Spinal cord (tissue), 10 donors: ENCODE results near the gene LMO2. TPM values are rescaled to one million over a fixed set of nuclear protein-coding genes. Genes with fewer than 3 reads are reported as not detected.
A peak's percentile ranks its signal among the peaks of the same experiment; 100 is the strongest.
"Not testable (repeated sequence)": the region's sequence is repeated elsewhere in the genome, so short reads cannot be mapped to it uniquely, and the experiment has no call there.

Source experiments
- DNase-seq, 6 donors: peaks; one replicate each; pipeline versions ENCODE4 v3.0.0 to v3.0.0-alpha.2; 2013 to 2015; ENCODE audit warnings: low spot score in 6 of 6, low read depth in 4 of 6
- H3K27ac ChIP-seq: one replicate; pipeline ENCODE4 v1.5.1; 2013; ENCODE audit warnings: low read depth, low read length, control low read depth
- H3K27me3 ChIP-seq: one replicate; pipeline ENCODE4 v1.6.1; 2013; ENCODE audit warnings: low read length; ENCODE audit not compliant: control insufficient read depth, insufficient read depth
- H3K36me3 ChIP-seq: one replicate; pipeline ENCODE4 v1.6.1; 2013; ENCODE audit warnings: low read length; ENCODE audit not compliant: control insufficient read depth, insufficient read depth
- H3K4me1 ChIP-seq: one replicate; pipeline ENCODE4 v1.6.1; 2013; ENCODE audit warnings: low read length; ENCODE audit not compliant: control insufficient read depth, insufficient read depth
- H3K4me3 ChIP-seq: one replicate; pipeline ENCODE4 v1.5.1; 2013; ENCODE audit warnings: low read depth, low read length, control low read depth
- H3K9me3 ChIP-seq: one replicate; pipeline ENCODE4 v1.6.1; 2013; ENCODE audit warnings: low read length; ENCODE audit not compliant: control insufficient read depth, insufficient read depth
- WGBS: methylation state at CpG from one replicate; pipeline ENCODE4 v1.1.5; 2013; ENCODE audit warnings: missing lambda C conversion rate; ENCODE audit not compliant: insufficient coverage; 5-methylcytosine and 5-hydroxymethylcytosine counted together
- polyA plus RNA-seq, 2 donors: library from polyadenylated mRNA; unstranded; fragments of 120-200 nt; gene quantifications; one replicate each; pipeline ENCODE4 v1.2.1, GENCODE V29; 2013; ENCODE audit not compliant: insufficient read length in 2 of 2
- total RNA-seq, 2 donors: library from RNA; depleted of rRNA in 1 of 2; stranded (reverse); fragments of 120-200 nt in 1 of 2; fragments of >200 nt in 1 of 2; gene quantifications; one replicate each; pipeline versions ENCODE4 v1.2.3 to v1.2.4, GENCODE V29; 2013 to 2014
- donor health status: healthy.

Gene LMO2
- total and polyA plus RNA-seq, 4 donors: 22.3 to 72.7 (median 56.2) TPM

- not testable (repeated sequence) for DNase-seq, H3K27me3 ChIP-seq
- WGBS: no CpG with 5 or more reads among the region's 1 CpG
Observed at GRCh38 chr11:33917402-33917801, 25.5 kb upstream of the LMO2 start.

GRCh38 chr11:33916736-33917135 is 24.9 kb upstream of the LMO2 start:
- Histone ChIP-seq H3K36me3 (no peaks in the 10 kb centered on the region), H3K9me3 (peaks cover 2% of the 10 kb centered on the region), H3K4me3 (no peak overlapping the region), H3K4me1 (peaks cover 5% of the 10 kb centered on the region), H3K27me3 (no peaks in the 10 kb centered on the region), H3K27ac (no peak overlapping the region)
- DNase-seq: no peak

More at GRCh38 chr11:33917402-33917801, 25.5 kb upstream of the LMO2 start:
- H3K36me3 ChIP-seq, H3K9me3 ChIP-seq, H3K4me1 ChIP-seq, H3K4me3 ChIP-seq, H3K27ac ChIP-seq: not testable (repeated sequence)

GRCh38 chr11:33915526-33915925 is 23.6 kb upstream of the LMO2 start:
- H3K4me1 ChIP-seq: peaks cover 6% of the 10 kb centered on the region
- H3K36me3 ChIP-seq: no peaks in the 10 kb centered on the region
- H3K27ac ChIP-seq: no peak overlapping the region
- H3K27me3 ChIP-seq: no peaks in the 10 kb centered on the region
- H3K4me3 ChIP-seq: no peak overlapping the region
- H3K9me3 ChIP-seq: peaks cover 2% of the 10 kb centered on the region
- 100% methylated on average over 3 of the region's 5 CpGs for WGBS
- DNase-seq: no peak

GRCh38 chr11:33913991-33914390 is 22.1 kb upstream of the LMO2 start:
- no CpG with 5 or more reads among the region's 2 CpGs for WGBS
- Histone ChIP-seq H3K9me3 (peaks cover 2% of the 10 kb centered on the region), H3K27me3 (no peaks in the 10 kb centered on the region), H3K4me1 (peaks cover 10% of the 10 kb centered on the region), H3K27ac (no peak overlapping the region), H3K36me3 (no peaks in the 10 kb centered on the region), H3K4me3 (no peak overlapping the region)
- DNase-seq: no peak

- 38% methylated on average over 9 of the region's 12 CpGs for WGBS
- H3K4me1 ChIP-seq: peaks cover 10% of the 10 kb centered on the region
- peak in 3 of 6 donors; percentile 33 to 92 (median 76) for DNase-seq
- H3K36me3 ChIP-seq: no peaks in the 10 kb centered on the region
- no peak overlapping the region for H3K4me3 ChIP-seq
- peaks cover 2% of the 10 kb centered on the region for H3K9me3 ChIP-seq
- H3K27ac ChIP-seq: no peak overlapping the region
- no peaks in the 10 kb centered on the region for H3K27me3 ChIP-seq
Observed at GRCh38 chr11:33912405-33913361, 20.8 kb upstream of the LMO2 start.

- no peaks in the 10 kb centered on the region for H3K36me3 ChIP-seq
- no peak for DNase-seq
- H3K4me3 ChIP-seq: no peak overlapping the region
- peaks cover 14% of the 10 kb centered on the region for H3K4me1 ChIP-seq
- no peak overlapping the region for H3K27ac ChIP-seq
- H3K27me3 ChIP-seq: no peaks in the 10 kb centered on the region
- H3K9me3 ChIP-seq: peaks cover 2% of the 10 kb centered on the region
Observed at GRCh38 chr11:33910958-33911339, 19.1 kb upstream of the LMO2 start.

- peak in 3 of 6 donors; percentile 42 to 85 (median 78) for DNase-seq
- Histone ChIP-seq H3K4me1 (peaks cover 14% of the 10 kb centered on the region), H3K27ac (no peak overlapping the region), H3K36me3 (no peaks in the 10 kb centered on the region), H3K9me3 (peaks cover 2% of the 10 kb centered on the region), H3K4me3 (no peak overlapping the region), H3K27me3 (no peaks in the 10 kb centered on the region)
- WGBS: 10% methylated on average over 3 of the region's 6 CpGs
Observed at GRCh38 chr11:33910296-33910957, 18.6 kb upstream of the LMO2 start.

- H3K36me3 ChIP-seq: no peaks in the 10 kb centered on the region
- DNase-seq: no peak
- no peak overlapping the region for H3K4me3 ChIP-seq
- no peak overlapping the region for H3K27ac ChIP-seq
- no peaks in the 10 kb centered on the region for H3K27me3 ChIP-seq
- H3K9me3 ChIP-seq: peaks cover 2% of the 10 kb centered on the region
- H3K4me1 ChIP-seq: peaks cover 14% of the 10 kb centered on the region
Observed at GRCh38 chr11:33909552-33909951, 17.7 kb upstream of the LMO2 start.

GRCh38 chr11:33909150-33909549 is 17.3 kb upstream of the LMO2 start:
- Histone ChIP-seq H3K27ac (no peak overlapping the region), H3K36me3 (no peaks in the 10 kb centered on the region), H3K9me3 (peaks cover 2% of the 10 kb centered on the region), H3K4me1 (peaks cover 14% of the 10 kb centered on the region), H3K4me3 (no peak overlapping the region), H3K27me3 (no peaks in the 10 kb centered on the region)
- WGBS: no CpG with 5 or more reads among the region's 3 CpGs
- DNase-seq: no peak

GRCh38 chr11:33907421-33907820 is 15.5 kb upstream of the LMO2 start:
- WGBS: 74% methylated on average over 3 of the region's 9 CpGs
- peaks cover 11% of the 10 kb centered on the region for H3K4me1 ChIP-seq
- H3K9me3 ChIP-seq: no peaks in the 10 kb centered on the region
- H3K36me3 ChIP-seq: no peaks in the 10 kb centered on the region
- H3K27ac ChIP-seq: no peak overlapping the region
- no peaks in the 10 kb centered on the region for H3K27me3 ChIP-seq
- no peak for DNase-seq
- no peak overlapping the region for H3K4me3 ChIP-seq
